GM11168 (cell line): ENCODE results near the gene CBFB.
"Not testable (repeated sequence)": the region's sequence is repeated elsewhere in the genome, so short reads cannot be mapped to it uniquely, and the experiment has no call there.

ENCODE experiments used
- in situ Hi-C: fragments of 300-500 bp; cut with MboI; formaldehyde crosslinking; loops from one replicate; pipeline ENCODE4 v1.12.0; 2022; ENCODE audit warnings: low sequenced_read_pairs; ENCODE audit not compliant: unreplicated experiment

The CBFB gene

DNA sequence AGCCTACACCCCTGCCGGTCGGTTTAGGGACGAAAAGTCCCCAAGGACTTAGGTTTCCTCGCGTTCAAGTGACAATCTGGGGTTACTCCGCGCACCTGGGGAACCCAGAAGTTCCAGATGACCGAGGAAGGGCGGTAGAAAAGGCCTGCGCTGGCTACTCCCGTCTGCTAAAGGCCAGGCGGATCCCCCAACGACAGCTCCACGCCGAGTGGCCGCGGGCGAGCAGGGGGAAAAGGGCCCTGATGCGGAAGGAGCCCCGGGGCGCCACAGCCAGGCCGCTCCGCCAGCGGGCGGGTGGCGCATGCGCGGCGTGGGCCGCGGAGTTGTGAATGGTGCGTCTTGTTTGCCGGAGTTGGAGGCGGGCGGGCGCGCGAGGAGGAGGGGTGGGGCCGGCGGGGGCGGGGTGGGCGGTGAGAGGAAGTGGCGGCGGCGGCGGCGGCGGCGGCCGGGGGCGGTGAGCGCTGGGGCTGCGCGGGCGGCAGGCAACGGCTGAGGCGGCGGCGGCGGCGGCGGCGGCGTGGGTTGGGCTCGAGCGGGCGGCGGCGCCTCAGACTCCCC, at the start of gene CBFB:
TSS of gene CBFB (plus strand) at position 454 of the 558 bp plus-strand sequence. CDS start 259 bp downstream, outside the sequence.
- in situ Hi-C loops = loop anchor here (10.0 kb wide), 1 partner anchor 76 kb away; the partner anchor contains the start of gene PHAF1

DNA sequence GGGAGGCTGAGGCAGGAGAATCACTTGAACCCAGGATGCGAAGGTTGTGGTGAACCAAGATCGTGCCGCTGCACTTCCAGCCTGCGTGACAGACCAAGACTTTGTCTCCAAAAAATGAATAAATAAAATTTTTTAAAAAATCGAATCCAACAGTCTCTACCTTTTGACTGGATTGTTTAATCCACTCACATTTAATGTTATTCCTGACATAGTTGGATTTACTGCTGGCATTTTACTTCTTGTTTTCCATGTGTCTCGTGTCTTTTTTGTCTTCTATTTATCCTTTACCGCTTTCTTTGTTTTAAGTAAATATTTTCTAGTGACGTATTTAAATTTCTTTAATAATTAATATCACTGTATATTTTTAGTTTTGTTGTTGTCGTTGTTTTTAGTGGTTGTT, 45.9 kb upstream of the CBFB start:
- in situ Hi-C loops = no loop called here

DNA sequence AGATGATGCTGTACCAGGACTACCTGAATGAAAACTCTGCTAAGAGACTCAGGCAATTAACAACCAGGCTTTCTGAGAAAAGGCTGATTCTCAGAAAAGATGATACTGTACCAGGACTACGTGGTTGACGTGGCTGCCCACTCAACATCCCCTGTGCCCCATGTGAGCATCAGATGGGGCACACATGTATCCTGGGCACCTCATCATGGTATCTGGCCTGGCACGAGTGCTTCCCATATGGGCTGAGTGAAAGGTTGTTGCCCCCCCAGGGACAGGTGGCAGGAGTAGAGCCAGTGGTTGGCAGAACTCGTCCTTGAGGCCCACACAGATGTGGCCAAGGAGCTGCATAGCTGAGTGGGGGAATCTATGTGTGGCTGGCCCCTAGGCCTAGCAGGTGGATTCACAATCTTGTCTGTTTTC, 44.0 kb upstream of the CBFB start:
- in situ Hi-C loops = no loop called here

DNA sequence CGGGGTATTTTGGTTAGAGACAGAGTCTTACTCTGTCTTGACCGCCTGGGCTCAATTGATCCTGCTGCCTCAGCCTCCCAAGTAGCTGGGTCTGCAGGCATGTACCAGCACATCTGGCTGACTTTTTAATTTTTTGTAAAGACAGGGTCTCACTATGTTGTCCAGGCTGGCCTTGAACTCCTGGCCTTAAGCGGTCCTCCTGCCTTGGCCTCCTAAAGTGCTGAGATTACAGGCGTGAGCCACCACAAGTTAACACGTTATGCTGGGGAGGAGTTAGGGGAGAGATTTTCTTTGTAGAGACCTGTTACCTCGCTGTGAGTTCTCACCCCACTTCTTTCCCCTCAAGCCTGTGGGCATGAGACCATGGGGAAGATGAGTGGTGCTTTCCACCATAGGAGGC, 42.4 kb upstream of the CBFB start:
- in situ Hi-C loops = no loop called here

DNA sequence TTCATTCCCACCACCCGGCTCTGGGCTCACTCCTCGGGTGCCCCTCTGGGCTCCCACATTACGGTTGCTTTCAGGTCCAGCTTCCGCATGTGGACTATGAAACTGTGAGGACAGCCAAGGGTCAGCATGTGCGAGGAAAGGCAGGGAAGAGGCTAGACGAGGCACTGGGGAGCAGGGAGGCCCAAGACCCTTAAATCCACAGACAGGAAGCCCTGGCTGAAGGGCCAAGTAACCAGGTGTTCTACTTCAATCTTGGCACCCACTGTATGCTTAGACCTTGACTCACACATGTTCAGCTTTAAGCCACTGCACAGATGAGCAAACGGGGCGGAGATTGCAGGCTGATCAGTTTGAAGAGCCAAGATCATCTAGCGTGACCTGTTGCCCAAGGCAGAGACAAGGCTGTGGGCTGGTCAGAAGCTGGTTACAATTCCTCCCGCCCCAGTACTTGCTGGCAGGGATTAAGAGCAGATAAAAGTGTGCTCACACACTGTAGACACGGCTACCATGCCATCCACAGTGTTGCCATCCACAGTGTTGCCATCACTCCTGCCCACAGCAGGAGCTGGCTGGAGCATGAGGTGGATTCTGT, 40.7 kb upstream of the CBFB start, which contains the start of gene CES4A:
TSS of gene CES4A (plus strand) at position 393 of the 592 bp plus-strand sequence. CDS start at position 577, 184 bp downstream.
- in situ Hi-C loops = no loop called here

DNA sequence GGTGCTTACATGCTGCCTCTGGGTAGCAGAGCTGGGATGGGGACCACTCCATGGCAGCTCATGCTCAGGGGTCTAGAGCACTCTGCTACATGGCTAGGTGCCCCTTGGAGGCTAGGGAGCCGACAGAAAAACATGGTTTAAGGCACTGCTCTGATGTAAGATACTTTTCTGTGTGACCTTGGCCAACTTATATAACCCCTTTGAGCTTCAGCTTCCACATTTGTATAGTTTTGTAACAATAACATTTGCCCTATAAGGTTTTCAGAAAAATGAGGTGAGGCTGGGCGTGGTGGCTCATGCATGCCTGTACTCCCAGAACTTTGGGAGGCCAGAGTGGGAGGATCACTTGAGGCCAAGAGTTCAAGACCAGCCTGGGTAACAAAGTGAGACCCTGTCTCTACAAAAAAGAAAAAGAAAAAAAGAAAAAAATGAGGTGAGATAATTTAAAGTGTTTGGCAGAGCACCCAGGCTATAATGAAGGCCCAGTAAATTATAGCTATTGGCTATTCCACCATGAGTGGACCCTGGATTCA, 37.3 kb upstream of the CBFB start:
- in situ Hi-C loops = no loop called here

DNA sequence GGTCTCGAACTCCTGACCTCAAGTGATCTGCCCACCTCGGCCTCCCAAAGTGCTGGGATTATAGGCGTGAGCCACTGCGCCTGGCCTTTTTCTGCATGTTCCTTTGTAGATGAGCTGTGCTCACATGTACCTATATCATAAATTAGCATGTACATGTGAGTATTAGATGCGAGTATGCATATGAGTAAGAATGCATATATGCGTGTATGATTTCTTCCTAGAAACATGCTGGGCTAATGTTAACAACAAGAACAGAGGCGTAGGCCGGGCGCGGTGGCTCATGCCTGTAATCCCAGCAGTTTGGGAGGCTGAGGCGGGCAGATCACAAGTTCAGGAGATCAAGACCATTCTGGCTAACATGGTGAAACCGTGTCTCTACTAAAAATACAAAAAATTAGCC, 35.4 kb upstream of the CBFB start:
- in situ Hi-C loops = not testable (repeated sequence)

DNA sequence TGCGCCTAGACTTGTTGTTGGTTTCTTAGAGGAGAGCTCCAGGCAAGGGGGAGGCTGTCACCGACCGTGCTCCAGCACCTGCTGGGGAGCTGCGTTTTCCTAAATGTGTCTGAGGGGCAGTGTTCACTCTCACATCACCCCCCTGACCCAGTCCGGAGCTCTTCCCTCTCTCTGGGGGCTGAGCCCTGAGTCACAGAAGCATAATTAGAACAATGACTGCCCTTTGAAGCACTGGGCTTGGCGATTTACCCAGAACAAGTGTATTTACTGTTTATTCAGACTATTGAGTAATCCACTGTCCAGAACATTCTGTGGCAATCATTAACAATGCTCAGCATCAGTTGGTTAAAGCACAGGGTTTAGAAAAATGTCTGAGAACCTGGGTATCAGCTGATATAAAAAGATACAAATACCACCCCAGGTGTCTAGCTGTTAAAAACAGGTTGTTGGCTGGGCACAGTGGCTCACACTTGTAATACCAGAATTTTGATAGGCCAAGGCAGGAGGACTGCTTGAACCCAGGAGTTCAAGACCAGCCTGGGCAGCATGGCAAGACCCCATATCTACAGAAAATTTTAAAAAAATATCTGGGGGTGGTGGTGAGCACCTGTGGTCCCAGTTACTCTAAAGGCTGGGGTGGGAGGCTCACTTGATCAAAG, 32.5 kb upstream of the CBFB start:
- in situ Hi-C loops = no loop called here

DNA sequence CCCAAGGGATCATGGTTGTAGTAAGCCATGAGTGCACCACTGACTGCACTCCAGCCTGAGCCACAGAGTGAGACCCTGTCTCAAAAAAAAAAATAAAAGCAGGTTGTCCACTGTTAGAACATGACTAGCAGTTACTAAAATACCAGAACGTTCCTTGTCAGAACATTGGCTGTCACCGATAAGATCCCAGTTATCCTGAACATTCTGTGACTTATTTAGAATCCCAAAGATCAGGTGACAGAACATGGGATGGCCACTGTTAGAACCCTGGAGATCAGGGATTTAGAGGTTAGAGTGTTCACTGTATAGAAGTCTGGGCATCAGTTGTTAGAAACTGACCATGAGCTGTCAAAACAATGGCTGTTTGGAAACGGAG, 32.0 kb upstream of the CBFB start:
- in situ Hi-C loops = no loop called here

DNA sequence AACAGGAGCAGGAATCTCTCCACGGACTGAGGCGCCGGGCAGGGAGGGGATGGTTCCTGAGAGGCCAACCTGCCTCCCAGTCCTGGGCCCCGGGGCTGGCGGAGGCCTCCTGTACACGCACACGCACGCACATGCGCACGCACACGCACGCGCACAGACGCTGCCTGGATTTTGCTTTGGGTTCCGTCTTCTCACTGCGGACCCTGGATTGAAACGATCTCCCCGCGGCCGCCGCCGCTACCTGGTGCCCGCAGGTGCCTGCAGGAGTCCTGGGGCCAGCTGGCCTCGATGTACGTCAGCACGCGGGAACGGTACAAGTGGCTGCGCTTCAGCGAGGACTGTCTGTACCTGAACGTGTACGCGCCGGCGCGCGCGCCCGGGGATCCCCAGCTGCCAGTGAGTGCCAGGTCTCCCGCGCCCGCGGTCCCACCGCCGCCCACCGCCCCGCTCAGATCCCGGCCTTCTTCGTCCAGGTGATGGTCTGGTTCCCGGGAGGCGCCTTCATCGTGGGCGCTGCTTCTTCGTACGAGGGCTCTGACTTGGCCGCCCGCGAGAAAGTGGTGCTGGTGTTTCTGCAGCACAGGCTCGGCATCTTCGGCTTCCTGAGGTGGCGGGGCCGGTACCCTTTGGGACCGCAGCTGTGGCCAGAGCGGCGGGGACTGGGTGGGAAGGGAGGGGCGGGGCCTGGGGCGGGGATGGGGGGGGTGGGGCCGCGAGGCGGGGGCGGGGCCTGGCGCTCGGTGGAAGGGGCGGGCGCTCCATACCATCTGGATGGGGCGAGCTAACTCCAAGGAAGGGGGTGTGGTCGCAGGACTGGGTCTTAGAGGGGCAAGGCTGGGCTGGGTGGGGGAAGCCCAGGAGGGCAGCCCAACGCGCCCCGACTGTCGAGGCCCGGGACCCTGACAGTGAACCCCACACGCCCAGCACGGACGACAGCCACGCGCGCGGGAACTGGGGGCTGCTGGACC, 28.3 kb upstream of the CBFB start:
- in situ Hi-C loops = no loop called here

DNA sequence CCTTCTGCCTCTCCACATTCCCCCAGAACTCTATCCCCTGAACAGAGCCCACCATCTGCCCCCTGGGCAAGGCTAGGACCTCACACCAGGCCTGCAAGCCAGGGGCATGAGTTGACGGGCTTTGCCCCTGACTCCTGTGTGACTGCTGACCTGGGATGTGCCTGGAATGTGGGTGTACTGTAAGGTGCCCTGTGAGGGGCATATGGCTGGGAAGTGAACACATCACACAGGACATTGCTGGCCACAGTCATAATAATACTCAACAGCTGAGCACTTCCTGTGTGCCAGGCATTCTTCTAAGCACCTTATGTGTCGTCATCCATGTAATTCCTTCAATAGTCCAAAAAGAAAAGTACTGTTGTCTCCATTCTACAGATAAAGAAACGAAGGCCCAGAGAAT, 27.2 kb upstream of the CBFB start:
- in situ Hi-C loops = no loop called here

DNA sequence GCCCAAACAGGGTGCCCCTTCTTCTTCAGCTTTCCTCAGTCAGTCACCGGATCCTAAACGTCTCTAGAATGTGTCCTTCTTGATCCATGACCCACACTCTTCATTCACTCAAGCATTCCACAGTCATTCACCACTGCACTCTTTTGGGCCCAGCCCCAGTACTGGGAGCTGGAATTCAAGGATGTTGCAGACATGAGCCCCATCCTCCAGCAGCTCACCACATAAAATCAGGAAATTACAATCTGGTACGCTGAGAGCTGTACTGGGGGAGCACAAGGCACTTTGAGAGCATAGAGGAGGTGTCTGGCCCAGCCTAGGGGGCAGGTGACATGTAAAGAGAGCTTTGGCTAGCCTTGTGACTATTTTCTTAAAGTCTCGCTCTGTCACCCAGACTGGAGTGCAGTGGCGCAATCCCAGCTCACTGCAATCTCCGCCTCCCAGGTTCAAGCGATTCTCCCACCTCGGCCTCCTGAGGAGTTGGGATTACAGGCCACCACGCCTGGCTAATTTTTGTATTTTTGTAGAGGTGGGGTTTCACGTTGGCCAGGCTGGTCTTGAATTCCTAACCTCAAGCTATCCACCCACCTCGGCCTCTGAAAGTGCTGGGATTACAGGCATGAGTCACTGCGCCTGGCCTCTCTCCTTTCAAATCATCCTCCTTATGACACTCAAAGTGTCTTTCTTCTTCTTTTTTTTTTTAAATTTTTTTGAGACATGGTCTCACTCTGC, 21.9 kb upstream of the CBFB start:
- in situ Hi-C loops = no loop called here

DNA sequence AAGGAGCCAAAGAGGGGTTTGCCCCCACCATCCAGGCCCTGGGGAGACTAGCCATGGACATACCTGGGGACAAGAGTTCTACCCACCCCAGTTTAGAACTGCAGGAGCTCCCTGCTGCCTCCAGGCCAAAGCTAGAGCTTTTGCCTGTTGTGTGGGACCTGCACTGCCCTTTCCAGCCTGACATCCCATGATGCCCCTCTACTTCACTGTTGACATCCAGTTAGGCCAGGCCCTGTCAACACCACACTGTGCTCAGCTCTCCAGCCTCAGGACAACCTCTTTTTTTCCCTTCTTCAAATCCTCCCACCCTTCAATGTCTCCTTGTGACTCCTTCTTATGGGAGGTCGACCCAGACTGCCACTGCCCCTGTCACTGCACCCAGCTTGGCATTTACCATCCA, 19.8 kb upstream of the CBFB start:
- in situ Hi-C loops = no loop called here

DNA sequence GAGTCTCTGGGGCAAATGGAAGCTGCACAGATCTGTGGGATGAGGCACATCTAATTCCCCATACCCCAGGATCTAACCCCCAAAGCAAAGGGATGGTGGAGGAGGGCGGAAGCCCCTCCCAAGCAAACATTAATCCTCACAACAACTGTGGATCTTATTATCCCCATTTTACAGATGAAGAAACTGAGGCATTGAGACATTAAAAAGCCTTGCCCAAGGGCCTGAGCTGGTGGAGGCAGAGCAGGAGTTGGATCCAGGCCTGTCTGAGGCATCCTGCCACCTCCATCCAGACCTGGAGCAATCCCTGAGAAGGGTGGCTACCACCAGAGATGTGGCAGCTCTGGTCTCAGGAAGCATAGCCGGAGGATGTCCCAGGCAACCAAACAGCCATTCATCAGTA, 17.7 kb upstream of the CBFB start:
- in situ Hi-C loops = loop anchor here (5.0 kb wide), 1 partner anchor 146 kb away; the partner anchor contains the start of genes FBXL8 and TRADD

DNA sequence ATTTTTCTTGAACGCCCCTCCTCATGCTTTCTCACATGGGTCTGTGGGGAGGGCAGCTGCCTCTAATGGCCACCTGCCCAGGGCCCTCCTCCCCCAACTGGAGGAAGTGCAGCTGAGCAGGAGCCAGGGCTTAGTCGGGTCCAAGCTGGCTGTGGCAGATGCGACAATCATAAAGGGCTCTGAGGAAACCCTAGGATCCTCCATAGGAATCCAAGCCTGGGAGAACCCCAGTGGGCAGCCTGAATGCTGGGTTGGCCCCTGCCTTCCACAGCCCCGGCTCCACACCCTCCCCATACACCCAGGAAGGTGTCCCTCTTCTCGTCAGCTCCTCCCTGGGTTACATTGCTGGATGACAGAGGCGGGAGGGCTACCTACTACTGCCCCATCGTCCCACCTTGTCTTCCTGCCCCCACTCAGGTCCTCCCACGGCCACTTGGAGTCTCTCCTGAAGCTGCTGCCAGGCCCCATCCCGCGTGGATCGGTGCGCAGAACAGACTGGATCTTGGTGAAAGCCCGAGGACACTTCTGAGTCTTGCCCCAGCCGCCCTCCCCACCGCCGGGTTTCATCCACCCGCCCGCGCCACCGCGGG, 15.6 kb upstream of the CBFB start:
- in situ Hi-C loops = loop anchor here (5.0 kb wide), 1 partner anchor 144 kb away; the partner anchor contains the start of genes FBXL8 and TRADD

DNA sequence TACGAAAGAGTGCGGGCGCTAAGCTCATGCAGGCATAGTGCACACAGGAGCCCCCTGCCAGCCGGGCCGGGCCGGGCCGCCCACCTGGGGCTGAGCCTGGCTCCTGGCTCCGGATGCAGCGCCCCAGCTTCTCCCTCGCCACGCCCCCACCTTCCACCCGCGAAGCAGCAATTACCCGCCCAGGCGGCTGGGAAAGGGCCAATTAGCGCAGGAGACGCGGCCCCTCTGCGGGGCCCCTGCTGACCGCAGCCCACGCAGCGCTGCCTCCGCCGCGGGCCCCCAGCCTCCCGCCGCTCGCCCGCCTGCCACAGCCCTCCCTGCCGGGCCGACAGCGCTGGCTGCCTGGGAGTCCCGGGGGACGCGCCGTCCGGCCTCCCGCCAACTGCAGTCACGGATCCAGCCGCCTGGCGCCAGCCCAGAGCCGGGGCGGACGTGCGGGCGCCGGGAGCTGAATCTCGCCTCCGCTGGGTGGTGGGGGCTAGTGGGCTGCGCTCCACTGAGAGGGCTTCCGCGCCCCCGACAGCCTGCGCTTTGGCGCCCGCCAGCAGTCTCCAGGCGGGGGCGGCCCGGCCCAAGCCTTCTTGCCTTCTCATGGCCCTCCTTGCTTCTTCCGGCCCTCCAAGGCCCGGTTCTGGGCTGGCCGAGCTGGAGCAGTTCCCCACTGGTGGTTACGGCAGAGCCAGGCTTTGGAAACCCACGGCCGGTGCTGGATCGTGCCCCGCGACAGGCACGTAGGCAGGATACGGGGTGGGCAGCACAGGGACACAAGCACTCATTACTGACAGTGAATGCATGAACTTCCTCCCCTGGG, 14.9 kb upstream of the CBFB start:
- in situ Hi-C loops = loop anchor here (5.0 kb wide), 1 partner anchor 143 kb away; the partner anchor contains the start of genes FBXL8 and TRADD

DNA sequence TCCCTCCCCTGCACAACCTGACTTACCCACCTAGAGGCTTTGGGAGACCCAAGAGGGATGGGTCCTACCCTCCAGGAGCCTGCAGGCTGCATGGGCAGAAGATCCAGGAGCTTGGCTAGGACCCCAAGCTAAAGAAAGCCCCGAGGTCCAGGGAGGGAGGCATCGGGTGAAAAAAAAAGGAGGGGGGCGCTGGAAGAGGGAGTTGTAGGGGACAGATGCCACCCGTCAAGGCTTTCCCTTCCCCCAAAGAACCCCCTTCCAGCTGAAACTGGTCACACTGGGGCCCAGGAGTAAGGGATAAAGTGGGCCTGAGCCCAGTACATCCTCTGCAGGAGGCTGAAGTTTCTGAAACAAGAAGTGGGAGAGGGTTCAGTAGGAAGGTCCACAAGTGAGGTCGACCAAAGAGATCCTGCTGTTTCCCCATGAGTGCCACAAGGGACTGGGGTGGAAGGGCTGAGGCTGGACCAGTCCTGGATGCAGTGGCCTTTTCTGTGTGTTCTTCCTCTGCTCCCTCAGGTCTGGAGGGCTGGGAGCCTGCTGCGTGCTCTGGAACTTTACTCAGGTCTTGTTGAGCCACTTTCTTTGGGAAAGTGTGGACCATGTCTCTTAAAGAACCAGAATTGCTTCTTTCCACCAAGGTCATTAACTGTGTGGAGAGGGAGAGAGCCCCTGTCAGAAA, 14.2 kb upstream of the CBFB start:
- in situ Hi-C loops = loop anchor here (5.0 kb wide), 1 partner anchor 143 kb away; the partner anchor contains the start of genes FBXL8 and TRADD

DNA sequence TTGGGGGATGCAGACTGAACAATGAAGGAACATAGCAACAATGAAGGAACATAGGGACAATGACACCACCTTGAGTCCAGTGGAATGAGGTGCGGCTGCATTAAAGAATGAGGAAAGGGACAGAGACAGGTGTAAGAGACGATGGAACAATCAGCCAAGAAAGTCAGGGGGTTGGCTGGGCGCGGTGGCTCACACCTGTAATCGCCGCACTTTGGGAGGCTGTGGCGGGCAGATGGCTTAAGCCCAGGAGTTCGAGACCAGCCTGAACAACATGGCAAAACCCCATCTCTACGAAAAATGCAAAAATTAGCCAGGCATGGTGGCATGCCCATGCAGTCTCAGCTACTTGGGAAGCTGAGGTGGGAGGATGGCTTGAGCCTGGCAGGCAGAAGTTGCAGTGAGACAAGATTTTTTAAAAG, 13.6 kb upstream of the CBFB start:
- in situ Hi-C loops = no loop called here
